GM21423 (cell line): ENCODE results near the gene TLCD3B.
"Not testable (repeated sequence)": the region's sequence is repeated elsewhere in the genome, so short reads cannot be mapped to it uniquely, and the experiment has no call there.

Source experiments
- ATAC-seq: cut with Tn5 transposase; IDR thresholded peaks from one replicate; pipeline ENCODE4 v1.9.1; 2021; ENCODE audit warnings: mild to moderate bottlenecking, moderate library complexity; ENCODE audit not compliant: unreplicated experiment

The TLCD3B gene

GRCh38 chr16:30026449-30026848 lies 4.6 kb downstream of the TLCD3B start:
- no peak for ATAC-seq

- ATAC-seq, result no peak
These were observed 5.5 kb downstream of the TLCD3B start for GRCh38 chr16:30025574-30025973.

- ATAC-seq, result no peak
These were observed 5.9 kb downstream of the TLCD3B start for GRCh38 chr16:30025156-30025555.

GRCh38 chr16:30024451-30024850 lies 6.6 kb downstream of the TLCD3B start:
- no peak for ATAC-seq

- ATAC-seq, result no peak
These were observed 7.5 kb downstream of the TLCD3B start for GRCh38 chr16:30023586-30023985.

- ATAC-seq, result no peak
These were observed 8.2 kb downstream of the TLCD3B start, which contains the start of gene C16orf92 for GRCh38 chr16:30022887-30023286. Gene C16orf92, plus strand, starts transcription at chr16:30023198. Its CDS starts 143 bp downstream, at chr16:30023341.

- ATAC-seq, result no peak
These were observed 12.3 kb downstream of the TLCD3B start for GRCh38 chr16:30018731-30019158.

GRCh38 chr16:30017937-30018336 lies 13.1 kb downstream of the TLCD3B start:
- ATAC-seq, result not testable (repeated sequence)

GRCh38 chr16:30017277-30017656 lies 13.8 kb downstream of the TLCD3B start:
- no peak for ATAC-seq

GRCh38 chr16:30016555-30017276 lies 14.4 kb downstream of the TLCD3B start:
- no peak for ATAC-seq

GRCh38 chr16:30015450-30015849 lies 15.6 kb downstream of the TLCD3B start:
- not testable (repeated sequence) for ATAC-seq

- ATAC-seq, result not testable (repeated sequence)
These were observed 18.5 kb downstream of the TLCD3B start for GRCh38 chr16:30012598-30012997.

- no peak for ATAC-seq
These were observed 19.2 kb downstream of the TLCD3B start for GRCh38 chr16:30011714-30012504.

- ATAC-seq, result no peak
These were observed 20.0 kb downstream of the TLCD3B start, which contains the start of gene DOC2A for GRCh38 chr16:30010844-30011713. Gene DOC2A, minus strand, starts transcription at chr16:30011027. Its CDS starts 805 bp downstream, at chr16:30010222.

- ATAC-seq, result no peak
These were observed 20.9 kb downstream of the TLCD3B start for GRCh38 chr16:30009990-30010843.

- no peak for ATAC-seq
These were observed 21.8 kb downstream of the TLCD3B start for GRCh38 chr16:30009085-30009862.

- ATAC-seq, result no peak
These were observed 23.6 kb downstream of the TLCD3B start for GRCh38 chr16:30007378-30007895.

GRCh38 chr16:30006659-30007377 lies 24.3 kb downstream of the TLCD3B start:
- no peak for ATAC-seq
